Breast epithelium (tissue), 4 donors: Measurements from ENCODE around the gene ZNF655. TPM values are rescaled to one million over a fixed set of nuclear protein-coding genes. Genes with fewer than 3 reads are reported as not detected.

Experiments
- DNase-seq, 2 donors: peaks; one replicate each; pipeline ENCODE4 v3.0.0-alpha.2; 2019; ENCODE audit warnings: low spot score in 2 of 2
- H3K27ac ChIP-seq, 2 donors: fragments of 200-600 bp; sonication (generic) in 1 of 2; one replicate each; pipeline ENCODE4 v1.5.1; 2016 to 2019; ENCODE audit warnings: mild to moderate bottlenecking in 1 of 2
- H3K27me3 ChIP-seq, 2 donors: fragments of 200-600 bp; sonication (generic) in 1 of 2; one replicate each; pipeline versions ENCODE4 v1.5.1 to v1.6.0; 2017 to 2019; ENCODE audit warnings: control low read depth in 1 of 2, mild to moderate bottlenecking in 1 of 2
- H3K36me3 ChIP-seq: fragments of 200-600 bp; one replicate; pipeline ENCODE4 v1.5.1; 2019
- H3K4me1 ChIP-seq, 2 donors: fragments of 200-600 bp; sonication (generic); one replicate each; pipeline ENCODE4 v1.5.1; 2016 to 2019; ENCODE audit warnings: control low read depth in 1 of 2
- H3K4me3 ChIP-seq, 3 donors: fragments of 200-600 bp; sonication (generic); 1 replicate in 2 of 3; 2 replicates in 1 of 3; pipeline ENCODE4 v1.5.1; 2016 to 2019; ENCODE audit warnings: mild to moderate bottlenecking in 3 of 3, moderate library complexity in 2 of 3
- H3K9me3 ChIP-seq, 2 donors: fragments of 200-600 bp; sonication (generic) in 1 of 2; one replicate each; pipeline ENCODE4 v1.5.1; 2016 to 2019; ENCODE audit warnings: control low read depth in 1 of 2
- POLR2A ChIP-seq: fragments of 450-650 bp; IDR thresholded peaks from one replicate; pipeline ENCODE4 v1.6.1; 2016; ENCODE audit warnings: antibody characterized with exemption, mild to moderate bottlenecking, moderate library complexity
- POLR2AphosphoS5 ChIP-seq, 3 donors: sonication (generic); formaldehyde crosslinking; IDR thresholded peaks; one replicate each; pipeline ENCODE4 v1.6.1; 2017; ENCODE audit warnings: antibody characterized with exemption in 3 of 3
- intact Hi-C: fragments of 100-400 bp; cut with DNase I; formaldehyde crosslinking; loops from one replicate; pipeline ENCODE4 v1.15.1; 2023; ENCODE audit warnings: low total_unique reads
- total RNA-seq, 3 donors: library from RNA; depleted of rRNA; stranded (reverse); fragments of >200 nt; gene quantifications; one replicate each; pipeline ENCODE4 v1.1.0, GENCODE V29; 2016
- TF ChIP-seq, protein P1 (sequence below), 3 donors: fragments of 450-650 bp; IDR thresholded peaks; one replicate each; pipeline ENCODE4 v1.5.1; 2016 to 2017; ENCODE audit warnings: antibody characterized with exemption in 3 of 3, mild to moderate bottlenecking in 3 of 3, moderate library complexity in 3 of 3

ZNF655 gene
- total RNA-seq, 3 donors from 2014 or later, result 100 to 129 (median 110) TPM

DNA sequence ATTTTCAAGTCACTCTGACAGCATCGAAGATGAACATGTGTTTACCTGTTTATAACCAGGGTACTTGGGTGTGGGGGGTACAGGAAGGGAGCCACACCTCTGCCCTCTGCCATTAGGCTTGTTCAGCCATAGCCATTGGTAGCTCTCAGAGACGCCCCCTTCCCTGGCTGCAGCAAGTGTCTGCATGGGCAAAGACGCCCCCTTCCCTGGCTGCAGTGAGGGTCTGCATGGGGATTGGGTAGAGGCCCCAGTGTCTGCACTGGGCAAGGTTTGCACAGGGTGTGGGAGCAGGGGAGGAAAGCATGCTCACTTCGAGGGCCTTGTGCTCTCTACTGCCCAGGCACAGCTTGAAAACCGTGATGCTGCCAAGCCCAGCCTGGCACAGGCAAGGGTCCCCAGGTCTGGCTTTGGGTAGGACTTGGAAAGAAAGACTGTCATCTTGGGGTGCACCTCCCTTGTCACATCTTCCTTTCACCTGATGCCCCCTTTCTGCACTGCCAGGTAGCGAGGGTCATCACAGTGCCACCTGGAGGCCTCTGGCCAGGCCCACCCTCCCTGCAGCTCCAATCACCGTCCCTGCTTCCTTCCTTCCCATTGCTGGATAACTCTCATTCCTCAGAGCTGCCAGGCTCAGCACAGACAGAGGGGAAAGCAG is 43.3 kb downstream of the ZNF655 start:
- Histone ChIP-seq H3K27ac (no peak overlapping the region), H3K4me1 (no peaks in the 10 kb centered on the region), H3K4me3 (no peak overlapping the region), H3K9me3 (no peaks in the 10 kb centered on the region), H3K36me3 (no peaks in the 10 kb centered on the region), H3K27me3 (no peaks in the 10 kb centered on the region)
- intact Hi-C loops, result no loop called here
- TF ChIP-seq POLR2AphosphoS5 (IDR thresholded peaks at IDR 0.05) (no peak), POLR2A (no peak)
- TF ChIP-seq, protein P1, sequence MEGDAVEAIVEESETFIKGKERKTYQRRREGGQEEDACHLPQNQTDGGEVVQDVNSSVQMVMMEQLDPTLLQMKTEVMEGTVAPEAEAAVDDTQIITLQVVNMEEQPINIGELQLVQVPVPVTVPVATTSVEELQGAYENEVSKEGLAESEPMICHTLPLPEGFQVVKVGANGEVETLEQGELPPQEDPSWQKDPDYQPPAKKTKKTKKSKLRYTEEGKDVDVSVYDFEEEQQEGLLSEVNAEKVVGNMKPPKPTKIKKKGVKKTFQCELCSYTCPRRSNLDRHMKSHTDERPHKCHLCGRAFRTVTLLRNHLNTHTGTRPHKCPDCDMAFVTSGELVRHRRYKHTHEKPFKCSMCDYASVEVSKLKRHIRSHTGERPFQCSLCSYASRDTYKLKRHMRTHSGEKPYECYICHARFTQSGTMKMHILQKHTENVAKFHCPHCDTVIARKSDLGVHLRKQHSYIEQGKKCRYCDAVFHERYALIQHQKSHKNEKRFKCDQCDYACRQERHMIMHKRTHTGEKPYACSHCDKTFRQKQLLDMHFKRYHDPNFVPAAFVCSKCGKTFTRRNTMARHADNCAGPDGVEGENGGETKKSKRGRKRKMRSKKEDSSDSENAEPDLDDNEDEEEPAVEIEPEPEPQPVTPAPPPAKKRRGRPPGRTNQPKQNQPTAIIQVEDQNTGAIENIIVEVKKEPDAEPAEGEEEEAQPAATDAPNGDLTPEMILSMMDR (IDR thresholded peaks at IDR 0.05), result no peak
- DNase-seq, result no peak

DNA sequence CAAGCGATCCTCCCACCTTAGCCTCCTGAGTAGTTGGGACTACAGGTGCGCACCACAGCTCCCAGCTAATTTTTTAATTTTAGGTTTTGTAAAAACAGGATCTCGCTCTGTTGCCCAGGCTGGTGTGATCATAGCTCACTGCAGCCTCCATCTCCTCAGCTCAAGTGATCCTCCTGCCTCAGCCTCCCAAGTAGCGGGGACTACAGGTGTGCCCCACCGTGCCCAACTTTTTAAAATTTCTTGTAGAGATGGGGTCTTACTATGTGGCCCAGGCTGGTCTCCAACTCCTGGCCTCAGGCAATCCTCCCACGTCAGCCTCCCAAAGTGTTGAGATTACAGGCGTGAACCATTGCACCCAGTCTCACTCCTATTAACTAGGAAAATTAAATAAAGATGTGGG is 47.1 kb downstream of the ZNF655 start:
- Histone ChIP-seq H3K4me1 (no peaks in the 10 kb centered on the region), H3K4me3 (no peak overlapping the region), H3K27ac (no peak overlapping the region), H3K9me3 (no peaks in the 10 kb centered on the region), H3K27me3 (no peaks in the 10 kb centered on the region), H3K36me3 (no peaks in the 10 kb centered on the region)
- intact Hi-C loops, result no loop called here
- no peak for DNase-seq
- TF ChIP-seq POLR2A (no peak), POLR2AphosphoS5 (IDR thresholded peaks at IDR 0.05) (no peak)
- TF ChIP-seq, protein P1 (IDR thresholded peaks at IDR 0.05), result no peak

DNA sequence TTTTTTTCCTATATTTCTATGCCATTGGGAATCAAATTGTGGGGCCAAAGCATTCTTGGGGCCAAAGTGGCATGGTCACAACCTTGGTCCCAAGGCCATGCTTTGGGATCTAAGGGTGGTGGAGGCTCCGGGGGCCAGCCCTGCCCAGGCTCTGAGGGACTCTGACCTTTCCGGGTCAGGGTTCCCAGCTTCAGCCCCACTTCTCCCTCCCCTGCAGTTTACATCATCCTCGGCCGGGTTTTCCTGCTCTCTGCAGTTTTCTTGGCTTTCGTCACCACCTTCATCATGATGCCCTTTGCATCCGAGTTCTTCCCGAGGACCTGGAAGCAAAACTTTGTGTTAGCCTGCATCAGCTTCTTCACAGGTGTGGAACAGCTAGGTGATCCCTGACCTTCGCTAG is 48.1 kb downstream of the ZNF655 start:
- intact Hi-C loops, result no loop called here
- no peak for DNase-seq
- Histone ChIP-seq H3K36me3 (no peaks in the 10 kb centered on the region), H3K4me1 (no peaks in the 10 kb centered on the region), H3K4me3 (no peak overlapping the region), H3K27me3 (no peaks in the 10 kb centered on the region), H3K27ac (no peak overlapping the region), H3K9me3 (no peaks in the 10 kb centered on the region)
- TF ChIP-seq POLR2A (no peak), POLR2AphosphoS5 (IDR thresholded peaks at IDR 0.05) (no peak)
- TF ChIP-seq, protein P1 (IDR thresholded peaks at IDR 0.05), result no peak

DNA sequence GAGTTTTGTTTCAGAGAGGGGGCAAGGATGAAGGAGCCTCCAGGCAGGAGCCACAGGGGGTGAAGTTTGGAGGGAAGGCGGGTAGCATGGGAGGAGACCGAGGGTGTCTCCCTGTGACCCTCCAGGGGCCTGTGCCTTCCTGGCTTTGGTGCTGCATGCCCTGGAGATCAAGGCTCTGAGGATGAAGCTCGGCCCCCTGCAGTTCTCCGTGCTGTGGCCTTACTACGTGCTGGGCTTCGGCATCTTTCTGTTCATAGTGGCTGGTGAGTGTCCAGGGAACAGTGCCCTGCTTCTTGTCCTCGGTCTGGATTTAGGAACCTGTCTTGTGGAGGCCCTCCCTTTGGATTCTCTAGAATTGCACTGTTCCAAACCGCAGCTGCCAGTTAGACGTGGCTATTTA is 49.1 kb downstream of the ZNF655 start:
- H3K4me3 ChIP-seq, result no peak overlapping the region
- no peak overlapping the region for H3K27ac ChIP-seq
- H3K4me1 ChIP-seq, result no peaks in the 10 kb centered on the region
- intact Hi-C loops, result no loop called here
- no peaks in the 10 kb centered on the region for H3K36me3 ChIP-seq
- DNase-seq, result no peak
- no peaks in the 10 kb centered on the region for H3K27me3 ChIP-seq
- no peaks in the 10 kb centered on the region for H3K9me3 ChIP-seq
- no peak for TF ChIP-seq POLR2A
- TF ChIP-seq POLR2AphosphoS5 (IDR thresholded peaks at IDR 0.05), result no peak
- TF ChIP-seq, protein P1 (IDR thresholded peaks at IDR 0.05), result no peak

DNA sequence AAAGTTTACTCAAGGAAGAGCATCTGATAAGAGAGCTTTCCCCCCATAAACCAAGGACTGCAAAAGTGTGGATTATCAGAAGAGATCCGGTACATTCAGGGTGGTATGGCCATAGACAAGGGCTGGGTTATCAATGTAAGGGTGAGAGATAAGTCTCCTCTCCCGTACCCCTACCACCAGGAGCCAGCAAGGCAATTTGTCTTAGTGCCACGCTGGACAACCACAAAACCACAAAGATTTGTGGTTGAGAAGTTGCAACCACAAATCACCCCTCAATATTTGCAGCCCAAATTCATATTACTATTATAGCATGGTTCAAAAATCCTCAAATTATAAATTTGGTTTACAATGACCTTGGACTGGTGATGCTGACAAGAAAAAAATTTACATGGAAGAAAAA is 56.1 kb downstream of the ZNF655 start:
- Histone ChIP-seq H3K27ac (no peak overlapping the region), H3K4me3 (no peak overlapping the region), H3K4me1 (peaks cover 0 to 10% of the 10 kb centered on the region in 2 donors), H3K36me3 (no peaks in the 10 kb centered on the region), H3K27me3 (no peaks in the 10 kb centered on the region), H3K9me3 (no peaks in the 10 kb centered on the region)
- no peak for DNase-seq
- TF ChIP-seq, protein P1 (IDR thresholded peaks at IDR 0.05), result no peak
- no peak for TF ChIP-seq POLR2A
- TF ChIP-seq POLR2AphosphoS5 (IDR thresholded peaks at IDR 0.05), result no peak
- intact Hi-C loops, result no loop called here
